ENCODE measurements around the gene PI4KA.

- no peak for TF ChIP-seq JUND (IDR thresholded peaks at IDR 0.05)
- TF ChIP-seq, protein P1, sequence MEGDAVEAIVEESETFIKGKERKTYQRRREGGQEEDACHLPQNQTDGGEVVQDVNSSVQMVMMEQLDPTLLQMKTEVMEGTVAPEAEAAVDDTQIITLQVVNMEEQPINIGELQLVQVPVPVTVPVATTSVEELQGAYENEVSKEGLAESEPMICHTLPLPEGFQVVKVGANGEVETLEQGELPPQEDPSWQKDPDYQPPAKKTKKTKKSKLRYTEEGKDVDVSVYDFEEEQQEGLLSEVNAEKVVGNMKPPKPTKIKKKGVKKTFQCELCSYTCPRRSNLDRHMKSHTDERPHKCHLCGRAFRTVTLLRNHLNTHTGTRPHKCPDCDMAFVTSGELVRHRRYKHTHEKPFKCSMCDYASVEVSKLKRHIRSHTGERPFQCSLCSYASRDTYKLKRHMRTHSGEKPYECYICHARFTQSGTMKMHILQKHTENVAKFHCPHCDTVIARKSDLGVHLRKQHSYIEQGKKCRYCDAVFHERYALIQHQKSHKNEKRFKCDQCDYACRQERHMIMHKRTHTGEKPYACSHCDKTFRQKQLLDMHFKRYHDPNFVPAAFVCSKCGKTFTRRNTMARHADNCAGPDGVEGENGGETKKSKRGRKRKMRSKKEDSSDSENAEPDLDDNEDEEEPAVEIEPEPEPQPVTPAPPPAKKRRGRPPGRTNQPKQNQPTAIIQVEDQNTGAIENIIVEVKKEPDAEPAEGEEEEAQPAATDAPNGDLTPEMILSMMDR (IDR thresholded peaks at IDR 0.05; ENCODE audit: low read depth, low read length, missing input control), result no peak
- TF ChIP-seq NR2F2 (IDR thresholded peaks at IDR 0.05), result no peak
These were observed 130.0 kb downstream of the PI4KA start for GRCh38 chr22:20728523-20729190.

Measured in liver (tissue), 3 donors.